GM21737 (cell line): ENCODE measurements around the gene PPARGC1A.

Experiments used
- ATAC-seq: cut with Tn5 transposase; IDR thresholded peaks from one replicate; pipeline ENCODE4 v1.9.1; 2021; ENCODE audit warnings: mild to moderate bottlenecking, moderate library complexity; ENCODE audit not compliant: unreplicated experiment

PPARGC1A gene

GRCh38 chr4:23881674-23882337 is 8.0 kb downstream of the PPARGC1A start:
- ATAC-seq, result no peak

DNA sequence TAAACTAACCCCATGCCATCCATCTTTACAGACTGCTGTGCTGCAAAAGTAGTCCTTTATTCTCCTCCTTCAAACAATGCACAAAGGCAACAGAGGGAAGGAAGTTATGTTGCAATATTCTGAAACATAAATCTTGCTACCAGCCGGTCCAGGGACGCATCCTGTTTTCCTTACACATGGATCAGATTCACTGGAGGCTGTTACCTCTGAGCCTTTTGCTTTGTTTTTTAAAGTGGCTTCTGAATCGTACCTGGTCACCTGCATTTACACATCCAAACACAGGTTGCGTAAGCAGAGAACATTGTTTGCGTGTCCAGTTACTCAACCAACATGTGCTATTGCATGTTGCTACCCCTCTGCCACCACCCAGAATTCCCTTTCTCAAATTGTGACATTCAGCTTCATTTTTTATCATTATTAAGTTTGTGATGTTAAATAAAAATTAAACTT is 8.8 kb downstream of the PPARGC1A start:
- ATAC-seq, result no peak

DNA sequence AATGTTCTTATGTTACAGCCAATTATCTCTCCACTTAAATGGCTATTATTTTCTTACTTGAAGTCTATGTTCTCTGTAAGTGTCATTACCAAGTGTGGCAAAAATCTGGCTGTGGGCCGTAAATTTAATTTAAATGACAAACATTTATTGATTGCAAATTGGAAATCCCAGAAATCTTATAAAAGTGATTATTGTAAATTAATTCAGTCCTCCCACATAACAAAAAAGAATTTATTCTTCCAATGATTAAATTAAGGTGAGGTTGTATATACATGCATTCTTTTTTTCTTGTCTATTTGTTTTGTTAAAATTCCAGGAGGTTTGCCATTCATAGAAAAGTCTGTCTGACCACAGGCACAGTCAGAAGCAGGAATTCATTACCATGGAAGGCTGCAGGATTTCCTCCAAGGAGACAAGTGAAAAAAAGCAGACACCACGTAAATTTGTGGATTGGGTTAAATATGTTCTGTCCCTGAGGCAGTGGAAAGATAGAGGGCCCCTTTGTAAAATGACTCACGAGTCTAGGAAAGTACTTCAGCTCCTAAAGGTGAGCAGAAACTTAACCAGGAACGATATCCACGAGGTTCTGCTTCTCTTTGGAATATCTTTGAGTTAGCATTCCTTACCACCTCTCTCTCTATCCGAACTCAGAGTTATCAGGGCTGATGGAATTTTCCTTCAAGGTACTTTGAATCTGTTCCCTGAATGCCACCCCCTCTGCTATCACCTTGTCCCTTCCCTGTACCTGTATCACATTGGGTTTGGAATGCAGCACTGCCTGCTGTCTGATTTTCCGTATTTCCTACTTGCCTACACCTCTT is 10.7 kb downstream of the PPARGC1A start:
- no peak for ATAC-seq

GRCh38 chr4:23878246-23878891 is 11.5 kb downstream of the PPARGC1A start:
- ATAC-seq, result no peak

- ATAC-seq, result no peak
These were observed 12.1 kb downstream of the PPARGC1A start for GRCh38 chr4:23877758-23878229.

DNA sequence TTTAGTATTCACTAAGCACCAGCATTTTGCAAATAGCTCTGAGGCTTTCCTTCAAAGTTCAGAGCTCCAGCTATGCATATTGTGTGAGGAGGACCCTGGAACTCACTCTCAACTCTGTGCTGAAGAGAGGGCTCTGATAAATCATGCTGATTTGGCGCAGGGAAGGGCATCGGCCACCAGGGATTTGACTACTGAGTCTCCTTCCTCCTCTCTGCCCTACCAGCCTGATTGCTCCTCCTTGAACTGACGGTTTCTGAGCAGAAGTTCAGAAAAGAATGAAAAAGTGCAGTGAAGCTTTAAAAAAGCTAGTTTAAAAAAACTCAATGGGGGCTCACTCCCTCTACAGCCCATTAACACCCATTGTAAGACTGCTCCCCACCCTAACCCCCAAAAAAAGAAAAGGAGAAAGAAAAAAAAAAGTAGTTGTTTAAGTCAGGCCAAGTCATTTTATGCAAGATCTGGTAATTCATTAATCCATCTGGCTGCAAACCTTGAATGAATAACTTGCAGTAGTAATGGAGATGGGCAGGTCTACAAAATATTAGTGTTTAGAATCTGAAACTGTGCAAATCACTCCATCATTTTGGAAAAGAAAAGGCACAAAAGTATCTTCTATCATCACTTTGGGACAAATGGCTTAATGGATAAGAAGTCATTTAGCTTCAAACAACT is 13.3 kb downstream of the PPARGC1A start:
- ATAC-seq, result no peak

- no peak for ATAC-seq
These were observed 14.5 kb downstream of the PPARGC1A start for GRCh38 chr4:23875317-23875716.

- ATAC-seq, result no peak
These were observed 15.3 kb downstream of the PPARGC1A start for GRCh38 chr4:23874536-23874901.

GRCh38 chr4:23873717-23874535 is 15.9 kb downstream of the PPARGC1A start:
- ATAC-seq, result no peak

- ATAC-seq, result no peak
These were observed 18.4 kb downstream of the PPARGC1A start for GRCh38 chr4:23871426-23871825.

GRCh38 chr4:23866450-23867075 is 23.3 kb downstream of the PPARGC1A start:
- ATAC-seq, result no peak

GRCh38 chr4:23861897-23862296 is 27.9 kb downstream of the PPARGC1A start:
- no peak for ATAC-seq

DNA sequence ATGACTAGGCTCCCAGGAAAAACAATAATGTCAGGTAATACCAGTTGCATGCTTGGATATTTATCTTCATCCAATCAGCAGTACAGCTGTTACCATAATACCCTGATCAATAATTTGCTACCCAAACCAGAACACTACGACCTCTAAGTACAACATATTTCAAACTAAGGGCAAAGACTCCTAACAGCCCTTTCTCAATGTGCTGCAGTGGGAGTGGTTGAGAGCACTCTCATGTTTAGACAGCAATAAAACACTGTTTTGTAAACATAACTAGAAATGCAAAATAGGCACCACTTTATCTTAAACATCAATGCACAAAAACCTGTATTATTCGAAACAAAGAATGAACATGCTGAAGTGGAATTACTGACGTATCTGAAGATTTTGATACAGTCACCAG is 28.9 kb downstream of the PPARGC1A start:
- no peak for ATAC-seq

GRCh38 chr4:23857367-23857959 is 32.4 kb downstream of the PPARGC1A start:
- no peak for ATAC-seq

DNA sequence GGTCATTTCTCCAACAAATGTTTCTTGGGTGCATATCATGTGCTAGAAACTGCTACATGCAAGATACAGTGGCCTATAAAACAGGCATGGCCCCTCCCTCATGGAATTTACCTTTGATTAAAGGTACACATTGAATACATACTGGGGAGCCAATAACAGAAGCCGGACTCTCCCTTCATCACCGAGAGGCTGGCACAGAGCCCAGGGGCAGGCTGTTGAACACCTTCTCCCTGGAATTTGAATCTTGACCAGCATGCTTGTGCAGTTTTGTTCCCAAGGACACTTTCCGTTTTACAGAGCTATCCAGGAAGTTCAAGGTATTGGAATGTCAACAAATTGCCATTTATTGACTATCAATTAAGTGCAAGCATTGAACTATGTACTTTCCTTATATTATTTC is 33.2 kb downstream of the PPARGC1A start:
- ATAC-seq, result no peak

DNA sequence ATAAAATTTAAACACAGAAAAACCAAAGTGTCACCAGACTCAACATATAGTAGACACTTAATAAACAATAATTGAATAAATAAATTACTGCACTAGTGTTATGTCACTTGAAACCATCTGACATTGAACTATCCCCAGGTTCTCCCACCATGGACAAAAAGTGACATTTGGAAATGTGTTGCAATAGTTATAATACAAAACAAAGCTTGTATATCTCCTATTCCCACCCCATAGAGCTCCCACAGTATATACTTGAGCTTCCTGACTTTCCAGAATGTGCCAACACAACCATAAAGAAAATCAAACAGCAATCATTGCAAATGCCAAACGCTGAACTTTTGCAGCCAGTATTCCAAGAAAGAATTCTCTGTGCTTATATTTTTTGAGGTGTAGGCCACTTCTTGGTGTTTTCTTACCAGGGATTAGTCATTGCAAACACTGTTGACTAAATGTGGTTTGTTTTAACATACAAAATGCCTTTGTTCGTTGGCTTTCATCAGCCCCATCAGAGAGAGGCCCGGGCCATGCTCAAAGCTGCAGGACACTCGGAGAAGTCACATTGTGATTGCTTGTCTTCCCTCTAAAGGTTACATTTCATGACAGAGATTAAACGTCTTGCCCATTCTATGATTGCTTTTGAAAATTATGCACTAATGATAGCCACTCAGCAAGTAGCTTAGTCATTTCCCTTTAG is 33.8 kb downstream of the PPARGC1A start:
- no peak for ATAC-seq

- ATAC-seq, result no peak
These were observed 35.7 kb downstream of the PPARGC1A start for GRCh38 chr4:23853986-23854660.

DNA sequence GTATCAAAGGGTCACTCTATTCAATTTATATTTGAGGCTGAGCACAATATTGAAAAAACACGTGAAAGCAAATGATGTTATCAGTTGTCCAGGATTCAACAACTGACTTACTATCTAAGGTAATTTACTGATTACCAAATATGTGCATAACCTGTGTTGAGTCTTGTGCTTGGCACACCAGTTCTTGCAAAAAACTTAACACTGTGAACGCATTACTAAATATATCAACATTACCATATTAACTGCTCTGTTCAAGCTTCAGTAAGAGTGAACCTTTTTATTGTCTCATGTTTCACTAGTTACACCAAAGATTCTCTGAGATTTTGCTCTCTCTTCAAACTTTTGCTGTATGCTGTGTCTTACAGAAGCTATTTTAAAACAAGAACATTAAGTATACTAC is 38.4 kb downstream of the PPARGC1A start:
- ATAC-seq, result no peak
